GM23248 (cell line): ENCODE results near the gene SRPK3. TPM values are rescaled to one million over a fixed set of nuclear protein-coding genes. Genes with fewer than 3 reads are reported as not detected.

Experiments
- DNase-seq: peaks from one replicate; pipeline ENCODE4 v3.0.0-alpha.2; 2015
- H2AFZ ChIP-seq: fragments of 200-600 bp; sonication (generic); 2 replicates; pipeline ENCODE4 v1.6.1; 2016; ENCODE audit warnings: antibody characterized with exemption
- H3F3A ChIP-seq: fragments of 200-600 bp; sonication (generic); 2 replicates; pipeline ENCODE4 v1.6.1; 2016; ENCODE audit warnings: mild to moderate bottlenecking, antibody characterized with exemption, mixed run types; ENCODE audit not compliant: insufficient read depth
- H3K27ac ChIP-seq: fragments of 200-600 bp; sonication (generic); 2 replicates; pipeline ENCODE4 v1.5.1; 2016; ENCODE audit warnings: mild to moderate bottlenecking
- H3K27me3 ChIP-seq: fragments of 200-600 bp; sonication (generic); replicated peaks from 2 replicates; pipeline ENCODE4 v1.6.1; 2016; ENCODE audit warnings: mild to moderate bottlenecking; ENCODE audit not compliant: insufficient read depth
- H3K36me3 ChIP-seq: fragments of 200-600 bp; sonication (generic); 2 replicates; pipeline ENCODE4 v1.6.1; 2016; ENCODE audit warnings: low read depth, mild to moderate bottlenecking
- H3K4me1 ChIP-seq: fragments of 200-600 bp; sonication (generic); 2 replicates; pipeline ENCODE4 v1.6.1; 2016; ENCODE audit warnings: mild to moderate bottlenecking; ENCODE audit not compliant: insufficient read depth
- H3K4me2 ChIP-seq: fragments of 200-600 bp; sonication (generic); one replicate; pipeline ENCODE4 v1.6.1; 2016; ENCODE audit warnings: mild to moderate bottlenecking; ENCODE audit not compliant: unreplicated experiment
- H3K4me3 ChIP-seq: fragments of 200-600 bp; sonication (generic); 2 replicates; pipeline ENCODE4 v1.5.1; 2016; ENCODE audit warnings: mild to moderate bottlenecking
- H3K79me2 ChIP-seq: fragments of 200-600 bp; sonication (generic); 2 replicates; pipeline ENCODE4 v1.6.1; 2016; ENCODE audit warnings: mild to moderate bottlenecking; ENCODE audit not compliant: insufficient read depth
- H3K9ac ChIP-seq: fragments of 200-600 bp; sonication (generic); 2 replicates; pipeline ENCODE4 v1.6.1; 2016; ENCODE audit warnings: mild to moderate bottlenecking
- H3K9me2 ChIP-seq: fragments of 200-600 bp; sonication (generic); 2 replicates; pipeline ENCODE4 v1.6.1; 2016; ENCODE audit warnings: mixed run types, mild to moderate bottlenecking, moderate library complexity; ENCODE audit not compliant: insufficient read depth
- H3K9me3 ChIP-seq: fragments of 200-600 bp; sonication (generic); one replicate; pipeline ENCODE4 v1.6.1; 2017; ENCODE audit warnings: low read depth
- H4K20me1 ChIP-seq: fragments of 200-600 bp; sonication (generic); 2 replicates; pipeline ENCODE4 v1.6.0; 2016; ENCODE audit not compliant: insufficient read depth
- EZH2 ChIP-seq: fragments of 200-600 bp; sonication (generic); IDR thresholded peaks from 2 replicates; pipeline ENCODE4 v1.6.1; 2018; ENCODE audit warnings: antibody characterized with exemption, mild to moderate bottlenecking; ENCODE audit not compliant: insufficient read depth, poor library complexity, severe bottlenecking
- EZH2phosphoT487 ChIP-seq: fragments of 200-600 bp; sonication (generic); IDR thresholded peaks from 2 replicates; pipeline ENCODE4 v1.6.1; 2018; ENCODE audit warnings: antibody characterized with exemption, moderate library complexity, mild to moderate bottlenecking, low read depth; ENCODE audit not compliant: insufficient read depth
- WGBS, 2 experiments: methylation state at CpG; one replicate each; pipeline ENCODE4 v1.1.6; 2015 to 2017; ENCODE audit warnings: low lambda C conversion rate in 2 of 2, low coverage in 1 of 2; ENCODE audit errors: missing lambda C conversion rate in 2 of 2; 5-methylcytosine and 5-hydroxymethylcytosine counted together
- in situ Hi-C: fragments of 300-500 bp; cut with MboI; formaldehyde crosslinking; loops from 2 replicates; pipeline ENCODE4 v1.15.0; 2020
- polyA plus RNA-seq: library from polyadenylated mRNA; unstranded; fragments of >200 nt; fragmentation: Nextera tagmentation; extraction: Ambion mirVana; gene quantifications from 2 replicates; pipeline ENCODE4 v1.2.1, GENCODE V29; 2016
- total RNA-seq: library from RNA; depleted of rRNA; stranded (reverse); fragments of >200 nt; shearing (Covaris generic); gene quantifications from 2 replicates; pipeline ENCODE4 v1.2.3, GENCODE V29; 2014

The SRPK3 gene
- total and polyA plus RNA-seq, 2 experiments from 2014 or later = 0.53 to 0.86 TPM

GRCh38 chrX:153819384-153820040 is 38.7 kb downstream of the SRPK3 start:
- Histone ChIP-seq H3K4me2 (peak overlapping the region; percentile 48), H3K4me3 (peak overlapping the region; percentile 57), H3K4me1 (no peaks in the 10 kb centered on the region), H2AFZ (peak overlapping the region; percentile 51), H3K79me2 (no peaks in the 10 kb centered on the region), H3K9me3 (no peaks in the 10 kb centered on the region), H3K9ac (0 out of 2 replicates have a peak overlapping the region, but pooled peaks have one; percentile 21), H3K9me2 (no peaks in the 10 kb centered on the region), H3K27ac (no peak overlapping the region), H3F3A (no peaks in the 10 kb centered on the region), H3K36me3 (no peaks in the 10 kb centered on the region), H3K27me3 (no peaks in the 10 kb centered on the region), H4K20me1 (no peaks in the 10 kb centered on the region)
- no peak for DNase-seq
- WGBS, 2 experiments = 27 to 32% methylated on average over 21 to 22 of the region's 23 CpGs
- in situ Hi-C loops = no loop called here
- no peak for TF ChIP-seq EZH2
- TF ChIP-seq EZH2phosphoT487 = no peak

DNA sequence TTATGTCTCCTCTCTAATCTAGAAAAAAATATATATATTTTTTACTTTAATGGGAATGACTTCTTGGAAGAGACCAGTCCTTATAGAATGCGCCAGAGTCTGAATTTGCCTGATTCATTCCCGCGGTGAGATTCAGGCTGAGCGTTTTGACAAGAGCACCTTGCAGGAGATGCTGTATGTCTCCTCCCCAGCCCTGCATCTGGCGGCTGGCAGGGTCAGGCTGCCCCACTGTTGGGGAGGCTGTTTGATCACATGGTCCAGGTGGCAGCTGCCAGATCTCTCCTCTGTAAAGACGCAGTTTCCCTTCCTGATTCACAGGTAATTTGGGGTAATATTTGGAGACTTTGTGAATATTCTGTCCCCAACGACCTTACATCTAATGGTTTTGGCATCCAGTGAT is 39.8 kb downstream of the SRPK3 start:
- no peaks in the 10 kb centered on the region for H3K4me1 ChIP-seq
- H3K4me2 ChIP-seq = no peak overlapping the region
- no peaks in the 10 kb centered on the region for H3K27me3 ChIP-seq
- no peak for DNase-seq
- H3K9me2 ChIP-seq = no peaks in the 10 kb centered on the region
- no peak overlapping the region for H2AFZ ChIP-seq
- no peaks in the 10 kb centered on the region for H4K20me1 ChIP-seq
- in situ Hi-C loops = no loop called here
- H3K27ac ChIP-seq = no peak overlapping the region
- H3K79me2 ChIP-seq = no peaks in the 10 kb centered on the region
- no peak overlapping the region for H3K4me3 ChIP-seq
- H3F3A ChIP-seq = no peaks in the 10 kb centered on the region
- H3K36me3 ChIP-seq = no peaks in the 10 kb centered on the region
- 58 to 74% methylated on average over 5 to 7 of the region's 7 CpGs for WGBS, 2 experiments
- TF ChIP-seq EZH2 = no peak
- no peak for TF ChIP-seq EZH2phosphoT487
- no peaks in the 10 kb centered on the region for H3K9me3 ChIP-seq
- H3K9ac ChIP-seq = no peak overlapping the region

GRCh38 chrX:153821066-153821465 is 40.2 kb downstream of the SRPK3 start:
- no peaks in the 10 kb centered on the region for H3K36me3 ChIP-seq
- H3K79me2 ChIP-seq = no peaks in the 10 kb centered on the region
- no peaks in the 10 kb centered on the region for H3K9me2 ChIP-seq
- no peak overlapping the region for H2AFZ ChIP-seq
- no peak overlapping the region for H3K27ac ChIP-seq
- no peak overlapping the region for H3K4me3 ChIP-seq
- no peak overlapping the region for H3K9ac ChIP-seq
- no peaks in the 10 kb centered on the region for H4K20me1 ChIP-seq
- no peaks in the 10 kb centered on the region for H3K27me3 ChIP-seq
- TF ChIP-seq EZH2phosphoT487 (no peak), EZH2 (no peak)
- H3K4me1 ChIP-seq = no peaks in the 10 kb centered on the region
- DNase-seq = no peak
- in situ Hi-C loops = no loop called here
- 77 to 91% methylated on average over 3 to 8 of the region's 9 CpGs for WGBS, 2 experiments
- no peaks in the 10 kb centered on the region for H3K9me3 ChIP-seq
- H3K4me2 ChIP-seq = no peak overlapping the region
- no peaks in the 10 kb centered on the region for H3F3A ChIP-seq

DNA sequence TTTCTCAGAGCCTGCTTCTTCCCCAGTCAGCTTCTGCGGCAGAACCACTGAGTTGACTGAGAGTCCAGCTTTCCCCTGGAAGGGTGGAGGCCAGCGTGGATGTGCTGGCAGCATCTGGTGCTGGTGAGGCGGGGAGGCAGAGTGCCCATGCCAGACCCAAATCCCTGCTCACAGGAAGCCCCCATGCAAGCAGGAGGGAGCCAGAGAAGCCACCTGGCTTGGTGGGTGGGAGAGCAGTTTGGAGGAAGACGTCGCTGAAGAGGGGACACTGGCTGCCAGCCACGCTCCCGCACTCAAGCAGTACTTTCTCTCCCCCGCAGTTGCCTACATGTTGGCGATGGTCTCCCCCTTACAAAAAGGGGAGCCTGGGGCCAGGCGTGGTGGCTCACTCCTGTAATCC is 43.5 kb downstream of the SRPK3 start:
- 68 to 72% methylated on average over 3 to 4 of the region's 10 CpGs for WGBS, 2 experiments
- in situ Hi-C loops = no loop called here

More for the DNA sequence above, 43.5 kb downstream of the SRPK3 start:
- H3K9ac ChIP-seq = no peak overlapping the region
- no peaks in the 10 kb centered on the region for H3K4me1 ChIP-seq
- H3F3A ChIP-seq = no peaks in the 10 kb centered on the region
- no peaks in the 10 kb centered on the region for H3K9me2 ChIP-seq
- H3K27ac ChIP-seq = no peak overlapping the region
- no peak overlapping the region for H2AFZ ChIP-seq
- no peak overlapping the region for H3K4me3 ChIP-seq
- no peaks in the 10 kb centered on the region for H3K36me3 ChIP-seq
- no peak for TF ChIP-seq EZH2
- TF ChIP-seq EZH2phosphoT487 = no peak
- H3K79me2 ChIP-seq = no peaks in the 10 kb centered on the region
- DNase-seq = no peak
- no peaks in the 10 kb centered on the region for H4K20me1 ChIP-seq
- no peaks in the 10 kb centered on the region for H3K9me3 ChIP-seq
- no peak overlapping the region for H3K4me2 ChIP-seq
- no peaks in the 10 kb centered on the region; the same call in 1 of the 2 replicates for H3K27me3 ChIP-seq
